Measurements from ENCODE around the gene MRPL12. TPM values are rescaled to one million over a fixed set of nuclear protein-coding genes. Genes with fewer than 3 reads are reported as not detected.

Gene MRPL12
- total and polyA plus RNA-seq, 4 donors: 9.1 to 121 (median 59.3) TPM

DNA sequence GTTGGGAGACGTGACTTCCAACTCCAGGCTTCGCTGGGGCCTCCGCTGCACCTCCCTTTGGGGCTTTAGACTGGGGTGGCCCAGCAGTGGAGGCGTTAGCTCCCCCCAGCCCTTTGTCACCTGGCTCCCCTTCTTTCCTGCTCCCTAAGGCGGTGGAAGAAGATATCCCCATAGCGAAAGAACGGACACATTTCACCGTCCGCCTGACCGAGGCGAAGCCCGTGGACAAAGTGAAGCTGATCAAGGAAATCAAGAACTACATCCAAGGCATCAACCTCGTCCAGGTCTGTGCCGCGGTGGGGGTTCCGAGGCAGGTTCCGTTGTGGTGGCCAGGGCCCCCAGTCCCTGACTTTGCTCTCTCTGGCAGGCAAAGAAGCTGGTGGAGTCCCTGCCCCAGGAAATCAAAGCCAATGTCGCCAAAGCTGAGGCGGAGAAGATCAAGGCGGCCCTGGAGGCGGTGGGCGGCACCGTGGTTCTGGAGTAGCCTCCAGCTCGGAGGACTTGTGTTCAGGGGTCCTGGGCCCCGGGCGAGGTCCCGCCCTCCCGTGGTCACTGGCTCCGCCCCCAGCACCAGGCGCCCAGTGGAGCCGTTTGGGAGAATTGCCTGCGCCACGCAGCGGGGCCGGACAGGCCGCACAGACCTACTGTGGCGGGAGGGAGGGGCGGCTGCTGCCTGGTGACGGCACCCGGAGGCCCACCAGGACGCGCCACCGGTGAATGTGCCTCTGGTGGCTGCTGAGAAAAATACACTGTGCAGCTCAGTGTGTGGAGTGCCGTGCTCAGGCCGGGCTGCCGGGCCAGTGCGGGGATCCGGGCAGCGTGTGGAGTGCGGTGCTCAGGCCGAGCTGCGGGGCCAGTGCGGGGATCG is 3.8 kb downstream of the MRPL12 start (continued):
- no peak for TF ChIP-seq RXRA (IDR thresholded peaks at IDR 0.05)
- no peak for TF ChIP-seq EGR1 (IDR thresholded peaks at IDR 0.05; ENCODE audit: low read depth in 2 of 2)
- TF ChIP-seq, protein P1, sequence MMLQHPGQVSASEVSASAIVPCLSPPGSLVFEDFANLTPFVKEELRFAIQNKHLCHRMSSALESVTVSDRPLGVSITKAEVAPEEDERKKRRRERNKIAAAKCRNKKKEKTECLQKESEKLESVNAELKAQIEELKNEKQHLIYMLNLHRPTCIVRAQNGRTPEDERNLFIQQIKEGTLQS (IDR thresholded peaks at IDR 0.05): no peak

DNA sequence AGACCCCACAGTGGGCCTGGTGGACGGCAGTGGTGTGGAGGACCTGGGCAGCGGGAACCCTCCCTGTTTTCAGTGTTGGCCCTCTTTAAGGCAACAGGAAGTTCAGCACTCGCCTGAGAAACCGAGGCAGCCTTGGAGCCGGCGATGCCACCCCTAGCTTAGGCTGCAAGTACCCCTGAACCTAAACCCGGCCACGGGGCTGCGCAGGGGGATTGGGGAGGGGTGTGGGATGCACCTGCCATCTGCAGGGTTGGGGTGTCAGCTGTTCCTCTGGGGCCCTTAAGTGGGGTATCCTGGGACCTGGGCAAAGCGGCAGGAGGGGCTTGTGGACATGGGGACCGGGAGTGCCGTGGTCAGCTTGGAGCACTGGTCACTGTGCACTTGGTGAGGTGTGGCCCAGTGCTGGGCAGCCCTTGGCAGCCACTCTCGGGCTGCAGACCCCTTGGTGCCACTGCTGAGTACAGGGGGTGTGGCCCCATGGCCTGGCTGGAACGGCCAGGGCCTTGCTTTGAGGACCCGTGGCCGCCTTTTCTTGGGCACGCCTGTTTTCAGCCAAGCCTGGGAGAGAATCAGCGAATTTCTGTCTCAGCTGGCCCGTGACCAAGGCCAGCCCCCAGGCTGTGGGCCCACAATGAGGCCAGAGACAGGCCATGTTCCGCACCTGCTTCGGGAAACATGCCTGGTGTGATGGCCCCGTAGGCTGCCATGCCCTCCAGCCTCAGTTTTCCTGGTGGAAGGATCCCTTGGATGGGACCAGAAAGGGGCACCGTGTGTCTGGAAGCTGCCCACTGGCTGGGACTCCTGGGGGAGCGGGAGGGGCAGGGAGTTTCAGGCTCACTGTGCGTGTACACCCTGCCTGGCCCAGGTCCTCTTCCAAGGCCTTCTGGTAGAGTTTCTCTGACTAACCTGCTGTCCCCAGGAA is 4.8 kb downstream of the MRPL12 start:
- no peak overlapping the region for H3K9ac ChIP-seq (ENCODE audit: low read depth in 1 of 2, low read length in 2 of 2)
- H3K27me3 ChIP-seq (ENCODE audit: control insufficient read depth in 4 of 4, insufficient read depth in 4 of 4, low read length in 3 of 4): no peaks in the 10 kb centered on the region
- peaks cover 16 to 45% (median 32%) of the 10 kb centered on the region in 4 donors for H3K4me1 ChIP-seq (ENCODE audit: control insufficient read depth in 4 of 4, insufficient read depth in 4 of 4, low read length in 3 of 4)
- H3K4me3 ChIP-seq (ENCODE audit: low read depth in 1 of 3, low read length in 3 of 3): no peak overlapping the region
- DNase-seq (ENCODE audit: low spot score): no peak
- peaks cover 6 to 27% (median 9%) of the 10 kb centered on the region in 4 donors for H3K36me3 ChIP-seq (ENCODE audit: control insufficient read depth in 4 of 4, insufficient read depth in 3 of 4, low read depth in 1 of 4, low read length in 3 of 4)
- WGBS: 92% methylated on average over 25 of the region's 25 CpGs
- H3K9me3 ChIP-seq (ENCODE audit: control insufficient read depth in 4 of 4, low read length in 3 of 4): no peaks in the 10 kb centered on the region
- H3K27ac ChIP-seq (ENCODE audit: low read depth in 1 of 2, low read length in 2 of 2): no peak overlapping the region
- TF ChIP-seq, protein P2, sequence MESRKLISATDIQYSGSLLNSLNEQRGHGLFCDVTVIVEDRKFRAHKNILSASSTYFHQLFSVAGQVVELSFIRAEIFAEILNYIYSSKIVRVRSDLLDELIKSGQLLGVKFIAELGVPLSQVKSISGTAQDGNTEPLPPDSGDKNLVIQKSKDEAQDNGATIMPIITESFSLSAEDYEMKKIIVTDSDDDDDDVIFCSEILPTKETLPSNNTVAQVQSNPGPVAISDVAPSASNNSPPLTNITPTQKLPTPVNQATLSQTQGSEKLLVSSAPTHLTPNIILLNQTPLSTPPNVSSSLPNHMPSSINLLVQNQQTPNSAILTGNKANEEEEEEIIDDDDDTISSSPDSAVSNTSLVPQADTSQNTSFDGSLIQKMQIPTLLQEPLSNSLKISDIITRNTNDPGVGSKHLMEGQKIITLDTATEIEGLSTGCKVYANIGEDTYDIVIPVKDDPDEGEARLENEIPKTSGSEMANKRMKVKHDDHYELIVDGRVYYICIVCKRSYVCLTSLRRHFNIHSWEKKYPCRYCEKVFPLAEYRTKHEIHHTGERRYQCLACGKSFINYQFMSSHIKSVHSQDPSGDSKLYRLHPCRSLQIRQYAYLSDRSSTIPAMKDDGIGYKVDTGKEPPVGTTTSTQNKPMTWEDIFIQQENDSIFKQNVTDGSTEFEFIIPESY (IDR thresholded peaks at IDR 0.05): no peak
- TF ChIP-seq, protein P1 (IDR thresholded peaks at IDR 0.05): no peak
- no peak for TF ChIP-seq RAD21 (IDR thresholded peaks at IDR 0.05)
- TF ChIP-seq, protein P3, sequence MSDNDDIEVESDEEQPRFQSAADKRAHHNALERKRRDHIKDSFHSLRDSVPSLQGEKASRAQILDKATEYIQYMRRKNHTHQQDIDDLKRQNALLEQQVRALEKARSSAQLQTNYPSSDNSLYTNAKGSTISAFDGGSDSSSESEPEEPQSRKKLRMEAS (IDR thresholded peaks at IDR 0.05): no peak
- no peak for TF ChIP-seq FOXA1 (IDR thresholded peaks at IDR 0.05)
- TF ChIP-seq, protein P4, sequence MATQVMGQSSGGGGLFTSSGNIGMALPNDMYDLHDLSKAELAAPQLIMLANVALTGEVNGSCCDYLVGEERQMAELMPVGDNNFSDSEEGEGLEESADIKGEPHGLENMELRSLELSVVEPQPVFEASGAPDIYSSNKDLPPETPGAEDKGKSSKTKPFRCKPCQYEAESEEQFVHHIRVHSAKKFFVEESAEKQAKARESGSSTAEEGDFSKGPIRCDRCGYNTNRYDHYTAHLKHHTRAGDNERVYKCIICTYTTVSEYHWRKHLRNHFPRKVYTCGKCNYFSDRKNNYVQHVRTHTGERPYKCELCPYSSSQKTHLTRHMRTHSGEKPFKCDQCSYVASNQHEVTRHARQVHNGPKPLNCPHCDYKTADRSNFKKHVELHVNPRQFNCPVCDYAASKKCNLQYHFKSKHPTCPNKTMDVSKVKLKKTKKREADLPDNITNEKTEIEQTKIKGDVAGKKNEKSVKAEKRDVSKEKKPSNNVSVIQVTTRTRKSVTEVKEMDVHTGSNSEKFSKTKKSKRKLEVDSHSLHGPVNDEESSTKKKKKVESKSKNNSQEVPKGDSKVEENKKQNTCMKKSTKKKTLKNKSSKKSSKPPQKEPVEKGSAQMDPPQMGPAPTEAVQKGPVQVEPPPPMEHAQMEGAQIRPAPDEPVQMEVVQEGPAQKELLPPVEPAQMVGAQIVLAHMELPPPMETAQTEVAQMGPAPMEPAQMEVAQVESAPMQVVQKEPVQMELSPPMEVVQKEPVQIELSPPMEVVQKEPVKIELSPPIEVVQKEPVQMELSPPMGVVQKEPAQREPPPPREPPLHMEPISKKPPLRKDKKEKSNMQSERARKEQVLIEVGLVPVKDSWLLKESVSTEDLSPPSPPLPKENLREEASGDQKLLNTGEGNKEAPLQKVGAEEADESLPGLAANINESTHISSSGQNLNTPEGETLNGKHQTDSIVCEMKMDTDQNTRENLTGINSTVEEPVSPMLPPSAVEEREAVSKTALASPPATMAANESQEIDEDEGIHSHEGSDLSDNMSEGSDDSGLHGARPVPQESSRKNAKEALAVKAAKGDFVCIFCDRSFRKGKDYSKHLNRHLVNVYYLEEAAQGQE (IDR thresholded peaks at IDR 0.05): no peak
- TF ChIP-seq EGR1 (IDR thresholded peaks at IDR 0.05; ENCODE audit: low read depth in 2 of 2): no peak
- TF ChIP-seq FOXA2 (IDR thresholded peaks at IDR 0.05): no peak
- no peak for TF ChIP-seq YY1 (IDR thresholded peaks at IDR 0.05)
- TF ChIP-seq HNF4G (IDR thresholded peaks at IDR 0.05): no peak
- no peak for TF ChIP-seq GABPA (IDR thresholded peaks at IDR 0.05 in 1 of 2, conservative IDR thresholded peaks at IDR 0.05 in 1 of 2)
- TF ChIP-seq, protein P5, sequence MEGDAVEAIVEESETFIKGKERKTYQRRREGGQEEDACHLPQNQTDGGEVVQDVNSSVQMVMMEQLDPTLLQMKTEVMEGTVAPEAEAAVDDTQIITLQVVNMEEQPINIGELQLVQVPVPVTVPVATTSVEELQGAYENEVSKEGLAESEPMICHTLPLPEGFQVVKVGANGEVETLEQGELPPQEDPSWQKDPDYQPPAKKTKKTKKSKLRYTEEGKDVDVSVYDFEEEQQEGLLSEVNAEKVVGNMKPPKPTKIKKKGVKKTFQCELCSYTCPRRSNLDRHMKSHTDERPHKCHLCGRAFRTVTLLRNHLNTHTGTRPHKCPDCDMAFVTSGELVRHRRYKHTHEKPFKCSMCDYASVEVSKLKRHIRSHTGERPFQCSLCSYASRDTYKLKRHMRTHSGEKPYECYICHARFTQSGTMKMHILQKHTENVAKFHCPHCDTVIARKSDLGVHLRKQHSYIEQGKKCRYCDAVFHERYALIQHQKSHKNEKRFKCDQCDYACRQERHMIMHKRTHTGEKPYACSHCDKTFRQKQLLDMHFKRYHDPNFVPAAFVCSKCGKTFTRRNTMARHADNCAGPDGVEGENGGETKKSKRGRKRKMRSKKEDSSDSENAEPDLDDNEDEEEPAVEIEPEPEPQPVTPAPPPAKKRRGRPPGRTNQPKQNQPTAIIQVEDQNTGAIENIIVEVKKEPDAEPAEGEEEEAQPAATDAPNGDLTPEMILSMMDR (IDR thresholded peaks at IDR 0.05; ENCODE audit: low read depth, low read length, missing input control): no peak
- no peak for TF ChIP-seq JUND (IDR thresholded peaks at IDR 0.05)
- TF ChIP-seq NR2F2 (IDR thresholded peaks at IDR 0.05): no peak
- TF ChIP-seq TAF1 (conservative IDR thresholded peaks at IDR 0.05): no peak
- no peak for TF ChIP-seq RXRA (IDR thresholded peaks at IDR 0.05)

Data from liver (tissue), 9 donors.